AG04450 (cell line): Measurements from ENCODE around the gene ASPHD1. TPM values are rescaled to one million over a fixed set of nuclear protein-coding genes. Genes with fewer than 3 reads are reported as not detected.
"Not testable (repeated sequence)": the region's sequence is repeated elsewhere in the genome, so short reads cannot be mapped to it uniquely, and the experiment has no call there.

Experiments
- CTCF ChIA-PET: fragments of 300-600, 350-600 bp; formaldehyde crosslinking; extraction: SDS; loops from one replicate; lab custom pipeline; 2022; ENCODE audit warnings: antibody characterized with exemption, inconsistent platforms; lab: Charles Lee
- POLR2A ChIA-PET: fragments of 350-600 bp; formaldehyde crosslinking; extraction: SDS; loops from one replicate; lab custom pipeline; 2021; ENCODE audit warnings: antibody characterized with exemption, inconsistent platforms; lab: Yijun Ruan, JAX
- DNase-seq: peaks from one replicate; pipeline ENCODE4 v3.0.0-alpha.2; 2011; ENCODE audit warnings: low read depth, low spot score
- H3K27ac ChIP-seq: one replicate; pipeline ENCODE4 v1.5.1; 2012; ENCODE audit warnings: low read depth, low read length, control low read depth
- H3K27me3 ChIP-seq: one replicate; pipeline ENCODE4 v1.6.0; 2012; ENCODE audit warnings: low read length; ENCODE audit not compliant: control insufficient read depth, insufficient read depth
- H3K4me3 ChIP-seq: 2 replicates; pipeline ENCODE4 v1.5.1; 2011; ENCODE audit warnings: mild to moderate bottlenecking, low read depth, low read length, control low read depth
- H3K9me3 ChIP-seq: 2 replicates; pipeline ENCODE4 v1.5.1; 2012; ENCODE audit warnings: low read length; ENCODE audit not compliant: control insufficient read depth, insufficient read depth
- CTCF ChIP-seq: IDR thresholded peaks from 2 replicates; pipeline ENCODE4 v1.5.1; 2011; ENCODE audit warnings: low read depth, low read length, control low read depth, inconsistent platforms
- polyA plus RNA-seq: library from polyadenylated mRNA; depleted of rRNA; stranded (reverse); fragments of >200 nt; gene quantifications from 2 replicates; pipeline ENCODE4 v1.2.3, GENCODE V29; 2011

ASPHD1 gene
- polyA plus RNA-seq, 1 experiment, result 3.5 TPM

DNA sequence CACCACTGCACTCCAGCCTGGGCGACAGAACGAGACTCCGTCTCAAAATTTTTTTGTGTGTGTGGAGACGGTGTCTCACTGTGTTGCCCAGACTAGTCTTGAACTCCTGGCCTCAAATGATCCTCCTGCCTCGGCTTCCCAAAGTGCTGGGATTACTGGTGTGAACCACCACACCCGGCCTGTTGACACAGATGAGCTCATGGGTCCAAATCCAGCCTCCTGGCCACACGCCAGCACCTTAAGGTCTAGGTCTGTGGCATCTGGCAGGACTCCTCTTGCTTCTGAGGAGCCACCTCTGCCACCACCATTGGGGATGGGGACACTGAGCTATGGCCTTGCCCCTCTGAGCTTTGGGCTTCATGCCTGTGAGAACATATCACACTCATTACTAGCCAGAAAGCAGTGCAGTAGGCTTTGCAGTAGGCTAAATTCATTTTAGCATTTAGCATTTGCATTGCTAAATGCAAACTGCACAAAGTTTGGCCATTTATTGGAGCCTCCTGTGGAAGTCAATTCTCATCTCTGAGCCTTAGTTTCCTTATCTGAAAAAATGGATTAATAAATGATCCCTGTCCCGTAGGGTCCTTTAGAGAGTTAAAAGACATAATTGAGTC, 31.8 kb upstream of the ASPHD1 start:
- no peak for TF ChIP-seq CTCF
- Histone ChIP-seq H3K27ac (no peak overlapping the region), H3K4me3 (no peak overlapping the region), H3K27me3 (no peaks in the 10 kb centered on the region), H3K9me3 (no peaks in the 10 kb centered on the region; the same call in 1 of the 2 replicates)
- CTCF ChIA-PET, result interaction anchor here (0.6 to 0.7 kb wide), 3 partner anchors 20 to 244 kb away, joined by 3 to 4 read pairs (median 3); no protein-coding TSS in a partner anchor
- DNase-seq, result no peak
- POLR2A ChIA-PET, result interaction anchor here (0.6 kb wide), 1 partner anchor 51 kb away, joined by 10 read pairs; no protein-coding TSS in a partner anchor

GRCh38 chr16:29869067-29869466, 31.2 kb upstream of the ASPHD1 start:
- H3K27ac ChIP-seq, H3K9me3 ChIP-seq, H3K27me3 ChIP-seq, DNase-seq, H3K4me3 ChIP-seq: not testable (repeated sequence)
- ChIA-PET CTCF (interaction anchor here (0.6 to 0.7 kb wide), 2 partner anchors 21 to 30 kb away, joined by 3 to 4 read pairs; no protein-coding TSS in a partner anchor), POLR2A (interaction anchor here (0.6 kb wide), 2 partner anchors 32 to 52 kb away, joined by 5 to 10 read pairs; no protein-coding TSS in a partner anchor)

- no peak for TF ChIP-seq CTCF
- Histone ChIP-seq H3K9me3 (peaks cover 3% of the 10 kb centered on the region; the same call in 1 of the 2 replicates), H3K27me3 (peaks cover 19% of the 10 kb centered on the region), H3K27ac (no peak overlapping the region), H3K4me3 (no peak overlapping the region)
- ChIA-PET CTCF (no interaction called here), POLR2A (no interaction called here)
- no peak for DNase-seq
Measured at GRCh38 chr16:29871822-29872546, 28.3 kb upstream of the ASPHD1 start.

DNA sequence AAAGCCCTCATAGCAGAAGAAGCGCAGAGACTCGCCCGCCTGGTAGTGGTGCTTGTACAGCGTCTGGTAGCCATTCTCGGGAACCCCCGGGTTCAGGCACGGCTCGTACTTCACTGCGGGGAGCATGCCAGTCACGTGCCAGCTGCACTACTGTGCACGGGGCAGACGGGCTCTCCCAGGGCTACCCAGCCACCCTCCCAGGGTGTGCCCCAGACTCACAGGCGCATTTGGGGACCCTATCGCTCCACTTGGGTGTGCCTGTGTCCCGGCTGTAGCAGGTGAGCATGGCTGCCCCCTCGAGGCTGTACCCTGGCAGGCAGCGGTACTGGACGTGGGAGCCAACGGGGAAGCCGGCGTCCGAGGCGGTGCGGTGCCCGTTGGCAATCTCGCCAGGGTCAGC, 27.0 kb upstream of the ASPHD1 start:
- TF ChIP-seq CTCF, result no peak
- H3K4me3 ChIP-seq, result no peak overlapping the region
- CTCF ChIA-PET, result no interaction called here
- DNase-seq, result no peak
- peaks cover 8% of the 10 kb centered on the region; the same call in 1 of the 2 replicates for H3K9me3 ChIP-seq
- no peak overlapping the region for H3K27ac ChIP-seq
- peaks cover 27% of the 10 kb centered on the region for H3K27me3 ChIP-seq
- POLR2A ChIA-PET, result no interaction called here

DNA sequence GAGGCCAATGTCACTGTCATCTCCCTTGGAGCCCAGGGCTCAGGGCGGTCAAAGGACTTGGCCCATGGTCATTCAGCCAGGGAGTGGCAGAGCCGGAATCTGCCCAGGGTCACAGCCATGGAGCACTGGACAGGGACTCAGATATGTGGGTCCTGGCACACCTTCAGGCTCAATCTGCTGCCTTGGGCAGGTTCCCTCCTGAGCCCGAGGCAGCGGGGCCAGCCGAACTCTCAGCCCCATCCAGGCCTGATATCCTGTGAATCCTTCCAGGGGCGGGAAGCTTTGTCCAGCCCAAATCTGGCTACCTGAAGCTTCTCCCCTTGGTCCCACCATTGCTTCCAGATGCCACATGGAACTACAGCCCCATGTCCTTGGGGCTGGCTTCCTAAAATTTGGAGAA, 25.1 kb upstream of the ASPHD1 start:
- H3K27ac ChIP-seq, result no peak overlapping the region
- peaks cover 27% of the 10 kb centered on the region for H3K27me3 ChIP-seq
- no peak overlapping the region for H3K4me3 ChIP-seq
- CTCF ChIA-PET, result interaction anchor here (1.1 kb wide), 1 partner anchor 11 kb away, joined by 3 read pairs; the partner anchor contains the start of gene CDIPT
- DNase-seq, result no peak
- POLR2A ChIA-PET, result no interaction called here
- no peak for TF ChIP-seq CTCF
- H3K9me3 ChIP-seq, result peaks cover 8% of the 10 kb centered on the region; the same call in 1 of the 2 replicates
